ENCODE measurements around the gene MCM3AP.

GRCh38 chr21:46324390-46325072, 39.1 kb upstream of the MCM3AP start:
- TF ChIP-seq PPARA (CRISPR knock-in tag; IDR thresholded peaks at IDR 0.05; ENCODE audit: borderline replicate concordance) (no peak), RARB (CRISPR knock-in tag; IDR thresholded peaks at IDR 0.05) (no peak), ZFP30 (CRISPR knock-in tag; IDR thresholded peaks at IDR 0.05) (no peak), ZNF8 (CRISPR knock-in tag; IDR thresholded peaks at IDR 0.05) (no peak)
- TF ChIP-seq, protein P1, sequence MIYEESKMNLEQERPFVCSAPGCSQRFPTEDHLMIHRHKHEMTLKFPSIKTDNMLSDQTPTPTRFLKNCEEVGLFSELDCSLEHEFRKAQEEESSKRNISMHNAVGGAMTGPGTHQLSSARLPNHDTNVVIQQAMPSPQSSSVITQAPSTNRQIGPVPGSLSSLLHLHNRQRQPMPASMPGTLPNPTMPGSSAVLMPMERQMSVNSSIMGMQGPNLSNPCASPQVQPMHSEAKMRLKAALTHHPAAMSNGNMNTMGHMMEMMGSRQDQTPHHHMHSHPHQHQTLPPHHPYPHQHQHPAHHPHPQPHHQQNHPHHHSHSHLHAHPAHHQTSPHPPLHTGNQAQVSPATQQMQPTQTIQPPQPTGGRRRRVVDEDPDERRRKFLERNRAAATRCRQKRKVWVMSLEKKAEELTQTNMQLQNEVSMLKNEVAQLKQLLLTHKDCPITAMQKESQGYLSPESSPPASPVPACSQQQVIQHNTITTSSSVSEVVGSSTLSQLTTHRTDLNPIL (CRISPR knock-in tag; IDR thresholded peaks at IDR 0.05; ENCODE audit: low read depth) = no peak
